HEK293 (cell line): Measurements from ENCODE around the gene BBOX1.

Experiments used
- CTCF ChIA-PET: fragments of 350-600 bp; formaldehyde crosslinking; extraction: SDS; loops from one replicate; lab custom pipeline; 2021; ENCODE audit warnings: antibody characterized with exemption; lab: Yijun Ruan, JAX
- POLR2A ChIA-PET: fragments of 300-600 bp; formaldehyde crosslinking; extraction: SDS; loops from one replicate; lab custom pipeline; 2020; ENCODE audit warnings: antibody characterized with exemption, inconsistent platforms; lab: Yijun Ruan, JAX
- H3K27ac ChIP-seq: fragments of 200-500 bp; sonication (Bioruptor generic); 2 replicates; pipeline ENCODE4 v1.5.1; 2014; ENCODE audit warnings: low read depth, low read length, control low read depth, inconsistent platforms; ENCODE audit errors: extremely low read depth
- H3K36me3 ChIP-seq, 2 experiments: fragments of 200-500 bp in 1 of 2; sonication (Bioruptor generic) in 1 of 2; 1 replicate in 1 of 2; 2 replicates in 1 of 2; pipeline ENCODE4 v1.5.1; 2014 to 2017; ENCODE audit warnings: inconsistent platforms in 2 of 2, low read length in 2 of 2; ENCODE audit not compliant: control insufficient read depth in 2 of 2, insufficient read depth in 1 of 2
- H3K4me1 ChIP-seq: fragments of 200-500 bp; sonication (Bioruptor generic); 2 replicates; pipeline ENCODE4 v1.5.1; 2014; ENCODE audit warnings: mild to moderate bottlenecking, low read length, inconsistent platforms; ENCODE audit not compliant: control insufficient read depth, insufficient read depth
- H3K4me3 ChIP-seq: 2 replicates; pipeline ENCODE4 v1.5.1; 2011; ENCODE audit warnings: low read depth, mild to moderate bottlenecking, control low read depth, low read length, moderate library complexity
- H3K9me3 ChIP-seq: fragments of 200-500 bp; sonication (Bioruptor generic); 2 replicates; pipeline ENCODE4 v1.5.1; 2014; ENCODE audit warnings: low read depth, low read length, inconsistent platforms; ENCODE audit not compliant: control insufficient read depth, insufficient read depth
- FEZF1 ChIP-seq: fragments of 450-650 bp; formaldehyde crosslinking; IDR thresholded peaks from 2 replicates; pipeline ENCODE4 v1.5.1; 2016; ENCODE audit warnings: missing biosample characterization, missing genetic modification characterization
- GLI2 ChIP-seq: fragments of 450-650 bp; formaldehyde crosslinking; IDR thresholded peaks from 2 replicates; pipeline ENCODE4; 2017; ENCODE audit warnings: missing biosample characterization, missing genetic modification characterization, low read depth, borderline replicate concordance
- HOXA7 ChIP-seq: sonication (generic); formaldehyde crosslinking; IDR thresholded peaks from 2 replicates; pipeline ENCODE4 v1.8.1; 2022; ENCODE audit warnings: missing genetic modification reagents, borderline replicate concordance
- KLF1 ChIP-seq: fragments of 450-650 bp; formaldehyde crosslinking; IDR thresholded peaks from 2 replicates; pipeline ENCODE4 v1.5.1; 2016; ENCODE audit warnings: missing biosample characterization, missing genetic modification characterization
- KLF8 ChIP-seq: fragments of 450-650 bp; formaldehyde crosslinking; IDR thresholded peaks from 2 replicates; pipeline ENCODE4 v1.5.1; 2016; ENCODE audit warnings: missing biosample characterization, missing genetic modification characterization
- OVOL3 ChIP-seq: fragments of 450-650 bp; formaldehyde crosslinking; IDR thresholded peaks from 2 replicates; pipeline ENCODE4 v1.5.1; 2016; ENCODE audit warnings: missing biosample characterization, missing genetic modification characterization
- SCRT1 ChIP-seq: fragments of 450-650 bp; formaldehyde crosslinking; IDR thresholded peaks from 2 replicates; pipeline ENCODE4 v1.5.1; 2016; ENCODE audit warnings: missing biosample characterization, missing genetic modification characterization, borderline replicate concordance
- SP7 ChIP-seq: fragments of 450-650 bp; formaldehyde crosslinking; IDR thresholded peaks from 2 replicates; pipeline ENCODE4 v1.5.1; 2016; ENCODE audit warnings: missing biosample characterization, missing genetic modification characterization
- ZBTB7A ChIP-seq: fragments of 450-650 bp; formaldehyde crosslinking; IDR thresholded peaks from 2 replicates; pipeline ENCODE4 v1.5.1; 2016; ENCODE audit warnings: low read depth, missing biosample characterization, missing genetic modification characterization
- ZNF23 ChIP-seq: fragments of 450-650 bp; formaldehyde crosslinking; IDR thresholded peaks from 2 replicates; pipeline ENCODE4 v1.5.1; 2016; ENCODE audit warnings: missing biosample characterization, missing genetic modification characterization, borderline replicate concordance
- ZNF239 ChIP-seq: fragments of 450-650 bp; formaldehyde crosslinking; IDR thresholded peaks from 2 replicates; pipeline ENCODE4 v1.5.1; 2016; ENCODE audit warnings: missing biosample characterization, missing genetic modification characterization
- ZNF350 ChIP-seq: fragments of 450-650 bp; formaldehyde crosslinking; IDR thresholded peaks from 2 replicates; pipeline ENCODE4 v1.5.0; 2017; ENCODE audit warnings: missing biosample characterization, mild to moderate bottlenecking, missing genetic modification characterization
- ZNF48 ChIP-seq: fragments of 450-650 bp; formaldehyde crosslinking; IDR thresholded peaks from 2 replicates; pipeline ENCODE4 v1.5.1; 2016; ENCODE audit warnings: missing biosample characterization, missing genetic modification characterization
- ZNF747 ChIP-seq: fragments of 450-650 bp; formaldehyde crosslinking; IDR thresholded peaks from 2 replicates; pipeline ENCODE4 v1.5.1; 2016; ENCODE audit warnings: missing biosample characterization, missing genetic modification characterization
- ZNF837 ChIP-seq: fragments of 450-650 bp; formaldehyde crosslinking; IDR thresholded peaks from 2 replicates; pipeline ENCODE4 v1.5.1; 2016; ENCODE audit warnings: missing biosample characterization, missing genetic modification characterization
- TF ChIP-seq, protein P1 (sequence below): fragments of 450-650 bp; formaldehyde crosslinking; IDR thresholded peaks from 2 replicates; pipeline ENCODE4 v1.5.1; 2016; ENCODE audit warnings: missing biosample characterization, missing genetic modification characterization
- TF ChIP-seq, protein P2 (sequence below): fragments of 450-650 bp; formaldehyde crosslinking; IDR thresholded peaks from 2 replicates; pipeline ENCODE4 v1.5.1; 2016; ENCODE audit warnings: missing biosample characterization, missing genetic modification characterization
- TF ChIP-seq, protein P3 (sequence below): fragments of 450-650 bp; formaldehyde crosslinking; IDR thresholded peaks from 2 replicates; pipeline ENCODE4; 2016; ENCODE audit warnings: missing biosample characterization, missing genetic modification characterization
- TF ChIP-seq, protein P4 (sequence below): fragments of 450-650 bp; formaldehyde crosslinking; IDR thresholded peaks from 2 replicates; pipeline ENCODE4 v1.5.1; 2016; ENCODE audit warnings: missing biosample characterization, missing genetic modification characterization, low read depth
- TF ChIP-seq, protein P5 (sequence below): fragments of 450-650 bp; formaldehyde crosslinking; IDR thresholded peaks from 2 replicates; pipeline ENCODE4 v1.5.1; 2017; ENCODE audit warnings: missing biosample characterization, missing genetic modification characterization

BBOX1 gene

DNA sequence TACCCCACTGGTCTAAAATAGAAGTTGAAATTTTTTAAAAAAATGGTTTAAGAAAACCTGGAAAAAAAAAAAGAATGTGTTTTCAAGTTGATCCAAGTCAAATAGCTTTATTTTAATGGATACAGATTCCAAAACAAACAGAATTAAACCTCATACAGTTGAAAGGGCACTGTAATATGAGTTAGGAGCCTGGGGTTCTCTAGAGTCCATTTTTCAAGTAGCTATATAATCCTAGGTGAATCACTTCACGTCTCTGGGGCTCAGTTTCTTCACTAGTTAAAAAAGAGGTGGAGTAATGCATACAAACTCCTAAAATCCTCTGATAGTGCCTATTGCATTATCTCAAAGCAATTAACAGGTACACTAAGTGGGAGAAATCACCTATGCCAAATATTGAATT lies 132.9 kb downstream of the BBOX1 start:
- H3K27ac ChIP-seq, result no peak overlapping the region
- no peak overlapping the region for H3K4me3 ChIP-seq
- TF ChIP-seq, protein P1, sequence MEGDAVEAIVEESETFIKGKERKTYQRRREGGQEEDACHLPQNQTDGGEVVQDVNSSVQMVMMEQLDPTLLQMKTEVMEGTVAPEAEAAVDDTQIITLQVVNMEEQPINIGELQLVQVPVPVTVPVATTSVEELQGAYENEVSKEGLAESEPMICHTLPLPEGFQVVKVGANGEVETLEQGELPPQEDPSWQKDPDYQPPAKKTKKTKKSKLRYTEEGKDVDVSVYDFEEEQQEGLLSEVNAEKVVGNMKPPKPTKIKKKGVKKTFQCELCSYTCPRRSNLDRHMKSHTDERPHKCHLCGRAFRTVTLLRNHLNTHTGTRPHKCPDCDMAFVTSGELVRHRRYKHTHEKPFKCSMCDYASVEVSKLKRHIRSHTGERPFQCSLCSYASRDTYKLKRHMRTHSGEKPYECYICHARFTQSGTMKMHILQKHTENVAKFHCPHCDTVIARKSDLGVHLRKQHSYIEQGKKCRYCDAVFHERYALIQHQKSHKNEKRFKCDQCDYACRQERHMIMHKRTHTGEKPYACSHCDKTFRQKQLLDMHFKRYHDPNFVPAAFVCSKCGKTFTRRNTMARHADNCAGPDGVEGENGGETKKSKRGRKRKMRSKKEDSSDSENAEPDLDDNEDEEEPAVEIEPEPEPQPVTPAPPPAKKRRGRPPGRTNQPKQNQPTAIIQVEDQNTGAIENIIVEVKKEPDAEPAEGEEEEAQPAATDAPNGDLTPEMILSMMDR (tag by site-specific recombination), result no peak
- TF ChIP-seq FEZF1 (tag by site-specific recombination) (no peak), SCRT1 (tag by site-specific recombination) (no peak), KLF8 (no peak), HOXA7 (CRISPR knock-in tag) (no peak), ZNF23 (no peak), ZNF837 (tag by site-specific recombination) (no peak), SP7 (no peak), ZNF48 (no peak), ZNF350 (no peak), GLI2 (tag by site-specific recombination) (no peak), ZBTB7A (tag by site-specific recombination) (no peak), OVOL3 (tag by site-specific recombination) (no peak), KLF1 (tag by site-specific recombination) (no peak), ZNF239 (no peak), ZNF747 (tag by site-specific recombination) (no peak)
- TF ChIP-seq, protein P2, sequence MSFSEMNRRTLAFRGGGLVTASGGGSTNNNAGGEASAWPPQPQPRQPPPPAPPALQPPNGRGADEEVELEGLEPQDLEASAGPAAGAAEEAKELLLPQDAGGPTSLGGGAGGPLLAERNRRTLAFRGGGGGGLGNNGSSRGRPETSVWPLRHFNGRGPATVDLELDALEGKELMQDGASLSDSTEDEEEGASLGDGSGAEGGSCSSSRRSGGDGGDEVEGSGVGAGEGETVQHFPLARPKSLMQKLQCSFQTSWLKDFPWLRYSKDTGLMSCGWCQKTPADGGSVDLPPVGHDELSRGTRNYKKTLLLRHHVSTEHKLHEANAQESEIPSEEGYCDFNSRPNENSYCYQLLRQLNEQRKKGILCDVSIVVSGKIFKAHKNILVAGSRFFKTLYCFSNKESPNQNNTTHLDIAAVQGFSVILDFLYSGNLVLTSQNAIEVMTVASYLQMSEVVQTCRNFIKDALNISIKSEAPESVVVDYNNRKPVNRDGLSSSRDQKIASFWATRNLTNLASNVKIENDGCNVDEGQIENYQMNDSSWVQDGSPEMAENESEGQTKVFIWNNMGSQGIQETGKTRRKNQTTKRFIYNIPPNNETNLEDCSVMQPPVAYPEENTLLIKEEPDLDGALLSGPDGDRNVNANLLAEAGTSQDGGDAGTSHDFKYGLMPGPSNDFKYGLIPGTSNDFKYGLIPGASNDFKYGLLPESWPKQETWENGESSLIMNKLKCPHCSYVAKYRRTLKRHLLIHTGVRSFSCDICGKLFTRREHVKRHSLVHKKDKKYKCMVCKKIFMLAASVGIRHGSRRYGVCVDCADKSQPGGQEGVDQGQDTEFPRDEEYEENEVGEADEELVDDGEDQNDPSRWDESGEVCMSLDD (tag by site-specific recombination), result no peak
- TF ChIP-seq, protein P3, sequence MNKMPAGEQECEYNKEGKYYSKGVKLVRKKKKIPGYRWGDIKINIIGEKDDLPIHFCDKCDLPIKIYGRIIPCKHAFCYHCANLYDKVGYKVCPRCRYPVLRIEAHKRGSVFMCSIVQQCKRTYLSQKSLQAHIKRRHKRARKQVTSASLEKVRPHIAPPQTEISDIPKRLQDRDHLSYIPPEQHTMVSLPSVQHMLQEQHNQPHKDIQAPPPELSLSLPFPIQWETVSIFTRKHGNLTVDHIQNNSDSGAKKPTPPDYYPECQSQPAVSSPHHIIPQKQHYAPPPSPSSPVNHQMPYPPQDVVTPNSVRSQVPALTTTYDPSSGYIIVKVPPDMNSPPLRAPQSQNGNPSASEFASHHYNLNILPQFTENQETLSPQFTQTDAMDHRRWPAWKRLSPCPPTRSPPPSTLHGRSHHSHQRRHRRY (tag by site-specific recombination), result no peak
- TF ChIP-seq, protein P4, sequence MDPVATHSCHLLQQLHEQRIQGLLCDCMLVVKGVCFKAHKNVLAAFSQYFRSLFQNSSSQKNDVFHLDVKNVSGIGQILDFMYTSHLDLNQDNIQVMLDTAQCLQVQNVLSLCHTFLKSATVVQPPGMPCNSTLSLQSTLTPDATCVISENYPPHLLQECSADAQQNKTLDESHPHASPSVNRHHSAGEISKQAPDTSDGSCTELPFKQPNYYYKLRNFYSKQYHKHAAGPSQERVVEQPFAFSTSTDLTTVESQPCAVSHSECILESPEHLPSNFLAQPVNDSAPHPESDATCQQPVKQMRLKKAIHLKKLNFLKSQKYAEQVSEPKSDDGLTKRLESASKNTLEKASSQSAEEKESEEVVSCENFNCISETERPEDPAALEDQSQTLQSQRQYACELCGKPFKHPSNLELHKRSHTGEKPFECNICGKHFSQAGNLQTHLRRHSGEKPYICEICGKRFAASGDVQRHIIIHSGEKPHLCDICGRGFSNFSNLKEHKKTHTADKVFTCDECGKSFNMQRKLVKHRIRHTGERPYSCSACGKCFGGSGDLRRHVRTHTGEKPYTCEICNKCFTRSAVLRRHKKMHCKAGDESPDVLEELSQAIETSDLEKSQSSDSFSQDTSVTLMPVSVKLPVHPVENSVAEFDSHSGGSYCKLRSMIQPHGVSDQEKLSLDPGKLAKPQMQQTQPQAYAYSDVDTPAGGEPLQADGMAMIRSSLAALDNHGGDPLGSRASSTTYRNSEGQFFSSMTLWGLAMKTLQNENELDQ (tag by site-specific recombination), result no peak
- TF ChIP-seq, protein P5, sequence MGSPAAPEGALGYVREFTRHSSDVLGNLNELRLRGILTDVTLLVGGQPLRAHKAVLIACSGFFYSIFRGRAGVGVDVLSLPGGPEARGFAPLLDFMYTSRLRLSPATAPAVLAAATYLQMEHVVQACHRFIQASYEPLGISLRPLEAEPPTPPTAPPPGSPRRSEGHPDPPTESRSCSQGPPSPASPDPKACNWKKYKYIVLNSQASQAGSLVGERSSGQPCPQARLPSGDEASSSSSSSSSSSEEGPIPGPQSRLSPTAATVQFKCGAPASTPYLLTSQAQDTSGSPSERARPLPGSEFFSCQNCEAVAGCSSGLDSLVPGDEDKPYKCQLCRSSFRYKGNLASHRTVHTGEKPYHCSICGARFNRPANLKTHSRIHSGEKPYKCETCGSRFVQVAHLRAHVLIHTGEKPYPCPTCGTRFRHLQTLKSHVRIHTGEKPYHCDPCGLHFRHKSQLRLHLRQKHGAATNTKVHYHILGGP (tag by site-specific recombination), result no peak
- TF ChIP-seq, all 188 proteins: peak for 0
- peaks cover 16% of the 10 kb centered on the region for H3K4me1 ChIP-seq
- H3K9me3 ChIP-seq, result no peaks in the 10 kb centered on the region
- CTCF ChIA-PET, result interaction anchor here (0.6 to 2.6 kb wide), 5 partner anchors 10 to 352 kb away, joined by 3 to 21 read pairs (median 3); no protein-coding TSS in a partner anchor
- POLR2A ChIA-PET, result interaction anchor here (0.6 kb wide), 1 partner anchor 8 kb away, joined by 3 read pairs; no protein-coding TSS in a partner anchor
- H3K36me3 ChIP-seq, result peaks cover 0 to 2% of the 10 kb centered on the region in 2 experiments; a peak in 1 of 3 replicates
